NCI-H345 treated with DMSO at 0.1 percent for 48 hours (cell line): Measurements from ENCODE around the gene CHRNA7.

Experiments used
- DNase-seq: peaks from one replicate; lab custom pipeline; 2025; ENCODE audit not compliant: unreplicated experiment; lab: John Stamatoyannopoulos, UW

The CHRNA7 gene

DNA sequence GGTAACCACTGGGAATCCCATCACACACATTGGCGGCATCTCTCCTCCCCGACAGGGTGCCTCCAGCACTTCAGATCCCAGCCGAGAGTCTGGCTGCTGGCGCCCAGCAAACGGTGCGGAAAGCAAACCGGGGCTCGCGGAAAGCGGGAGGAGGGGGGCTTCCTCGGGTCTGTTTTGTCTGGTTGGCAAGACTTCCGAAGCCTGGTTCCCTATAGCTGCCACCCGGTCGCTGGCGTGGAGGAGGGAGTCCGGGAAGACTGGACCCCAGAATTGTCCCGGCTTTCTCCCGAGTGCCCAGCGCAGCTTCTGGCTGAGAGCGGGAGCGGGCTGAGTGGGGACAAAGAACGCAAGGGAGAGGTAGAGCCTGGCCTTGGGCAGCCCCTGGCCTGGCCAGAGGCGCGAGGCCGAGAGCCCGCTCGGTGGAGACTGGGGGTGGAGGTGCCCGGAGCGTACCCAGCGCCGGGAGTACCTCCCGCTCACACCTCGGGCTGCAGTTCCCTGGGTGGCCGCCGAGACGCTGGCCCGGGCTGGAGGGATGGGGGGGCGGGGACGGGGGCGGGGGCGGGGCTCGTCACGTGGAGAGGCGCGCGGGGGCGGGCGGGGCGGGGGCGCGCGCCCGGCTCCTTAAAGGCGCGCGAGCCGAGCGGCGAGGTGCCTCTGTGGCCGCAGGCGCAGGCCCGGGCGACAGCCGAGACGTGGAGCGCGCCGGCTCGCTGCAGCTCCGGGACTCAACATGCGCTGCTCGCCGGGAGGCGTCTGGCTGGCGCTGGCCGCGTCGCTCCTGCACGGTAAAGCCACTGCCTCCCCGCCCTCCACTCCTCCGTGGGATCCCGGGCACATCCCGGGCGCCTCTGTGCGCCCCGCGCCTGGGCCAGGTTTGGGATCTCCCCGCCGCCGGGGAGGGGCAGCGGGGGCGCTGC lies at the start of gene CHRNA7:
TSS of gene CHRNA7 (plus strand) at position 654 of the 920 bp plus-strand sequence. CDS start at position 734, 80 bp downstream.
- DNase-seq, result no peak

DNA sequence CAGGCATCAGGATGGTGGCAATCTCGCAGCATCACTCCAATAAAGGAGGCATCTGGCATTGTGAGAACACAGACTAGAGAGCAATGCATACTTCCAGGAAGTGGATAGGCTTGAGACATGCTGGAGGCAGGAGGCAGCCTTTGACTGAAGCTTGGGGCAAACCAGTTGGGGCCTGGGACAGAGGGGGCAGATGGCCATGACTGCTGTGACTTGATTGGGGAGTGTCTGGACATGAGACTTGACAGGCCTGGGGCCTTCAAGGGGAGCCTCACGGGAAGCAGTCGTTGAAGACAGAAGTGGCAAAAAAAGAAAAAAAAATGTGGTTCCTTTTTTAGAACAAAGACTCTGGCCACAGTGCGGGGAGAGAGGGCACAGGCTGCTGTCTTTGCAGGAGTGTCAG lies 44.7 kb upstream of the CHRNA7 start:
- DNase-seq, result no peak

DNA sequence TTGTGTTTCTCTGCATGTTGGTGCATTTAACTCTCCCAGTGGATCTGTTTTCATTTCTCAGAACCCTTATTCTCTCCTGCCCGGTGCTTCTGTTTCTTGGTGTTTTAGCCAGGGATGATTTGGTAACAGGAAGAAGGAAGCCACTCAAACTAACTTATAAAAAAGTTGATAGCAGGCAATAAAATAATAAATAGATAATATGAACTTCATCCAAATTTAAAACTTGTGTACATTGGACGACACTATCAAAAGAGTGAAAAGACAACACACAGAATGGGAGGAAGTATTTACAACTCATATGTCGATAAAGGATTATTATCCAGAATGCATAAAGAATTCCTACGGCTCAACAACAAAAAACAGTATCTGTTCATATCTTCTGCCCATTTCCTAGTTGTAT lies 37.3 kb upstream of the CHRNA7 start:
- no peak for DNase-seq

DNA sequence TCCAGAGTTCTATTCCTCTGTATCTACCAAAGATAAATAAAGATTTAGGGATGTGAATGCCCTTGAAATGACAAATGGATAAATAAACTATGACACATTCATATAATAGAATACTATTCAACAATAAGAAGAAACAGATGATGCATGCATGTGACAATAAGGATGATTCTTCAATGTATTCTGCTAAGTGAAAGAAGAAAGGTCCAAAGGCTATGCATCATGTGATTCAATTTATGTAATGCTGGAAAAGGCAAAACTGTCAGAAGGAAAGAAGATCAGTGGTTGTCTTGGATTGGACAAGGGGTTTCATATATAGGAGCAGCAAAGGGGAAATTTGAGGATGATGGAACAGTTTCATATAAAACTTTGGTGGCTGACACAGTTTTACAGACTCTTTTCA lies 32.6 kb upstream of the CHRNA7 start:
- no peak for DNase-seq

DNA sequence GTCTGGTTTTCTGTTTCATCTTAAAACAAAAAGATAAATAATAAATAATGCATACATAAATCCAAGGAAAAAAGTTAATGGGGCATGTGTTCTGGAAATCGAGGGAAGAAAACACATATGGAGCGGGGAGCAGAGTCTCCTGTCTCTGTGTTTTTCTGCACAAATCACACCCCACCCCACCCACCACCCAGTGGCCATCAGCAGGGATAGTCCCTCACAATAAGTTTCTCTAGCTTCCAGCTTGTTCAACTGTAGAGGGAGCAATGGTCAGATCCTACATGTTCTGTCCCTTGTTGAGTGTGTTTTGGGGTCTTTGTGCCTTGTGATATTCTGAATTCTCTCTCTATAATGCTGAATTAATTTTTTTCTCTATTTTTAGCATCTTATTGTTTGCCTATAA lies 26.8 kb upstream of the CHRNA7 start:
- DNase-seq, result no peak

DNA sequence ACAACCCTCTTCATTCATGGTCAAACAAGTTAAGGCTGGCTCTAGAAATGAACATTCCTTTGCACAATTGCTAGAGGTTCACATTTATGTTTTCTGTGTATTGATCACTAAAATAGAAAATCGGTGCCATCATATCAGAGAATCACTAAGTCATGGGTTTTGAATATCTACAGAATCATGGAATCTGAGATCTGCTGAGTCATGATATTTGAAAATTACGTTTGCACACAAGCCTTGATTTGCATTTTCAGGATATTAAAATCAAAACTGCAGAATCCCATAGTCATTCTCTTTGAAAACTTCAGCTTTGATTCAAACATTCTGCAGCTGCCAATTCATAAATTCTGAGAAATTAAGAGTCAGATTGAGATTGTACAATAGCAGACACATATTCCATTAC lies 26.1 kb upstream of the CHRNA7 start:
- DNase-seq, result no peak

DNA sequence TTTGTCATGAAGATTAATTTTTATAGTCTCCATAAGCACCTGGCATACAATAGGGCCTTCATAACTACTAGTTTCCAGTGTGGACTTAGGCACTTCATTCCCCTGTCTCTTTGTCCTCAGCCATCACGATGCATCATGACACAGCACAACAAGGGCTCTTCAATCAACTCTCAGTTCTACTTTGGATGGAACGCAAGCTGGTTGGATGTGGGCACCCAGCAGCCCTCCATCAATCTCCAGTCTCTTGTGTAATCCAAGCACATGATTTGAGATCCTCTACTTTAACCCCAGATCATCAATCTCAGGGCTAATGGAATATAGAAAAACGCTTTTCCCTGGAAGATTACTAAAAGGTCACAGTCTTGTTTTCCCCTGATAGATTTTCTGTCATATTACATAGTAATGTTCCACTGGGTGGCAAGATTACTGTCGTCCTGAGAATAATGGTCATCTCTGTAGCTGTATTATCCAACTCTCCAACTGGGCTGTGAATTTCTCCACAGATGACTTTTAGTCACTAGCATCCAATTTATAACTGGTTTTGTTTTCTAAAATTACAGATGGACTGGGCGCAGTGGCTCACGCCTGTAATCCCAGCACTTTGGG lies 22.9 kb upstream of the CHRNA7 start:
- peak; percentile 36 for DNase-seq

DNA sequence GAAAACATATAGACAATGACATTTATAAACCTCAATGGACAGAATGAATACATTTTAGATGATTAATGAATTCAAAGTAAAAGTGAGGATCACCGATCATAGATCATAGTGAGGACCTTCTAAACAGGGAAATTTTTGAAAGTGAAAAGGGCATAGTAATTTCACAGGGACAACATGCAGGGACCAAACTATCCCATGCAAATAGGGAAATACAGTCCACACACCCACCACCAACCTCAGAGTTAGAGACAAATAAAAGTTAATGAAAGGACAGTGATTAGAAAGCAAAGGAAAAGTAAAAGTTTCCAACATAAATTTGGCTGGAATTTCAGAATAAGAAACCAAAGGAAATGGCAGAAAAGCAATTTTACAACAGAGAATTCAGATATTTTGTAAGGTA lies 15.4 kb upstream of the CHRNA7 start:
- no peak for DNase-seq

DNA sequence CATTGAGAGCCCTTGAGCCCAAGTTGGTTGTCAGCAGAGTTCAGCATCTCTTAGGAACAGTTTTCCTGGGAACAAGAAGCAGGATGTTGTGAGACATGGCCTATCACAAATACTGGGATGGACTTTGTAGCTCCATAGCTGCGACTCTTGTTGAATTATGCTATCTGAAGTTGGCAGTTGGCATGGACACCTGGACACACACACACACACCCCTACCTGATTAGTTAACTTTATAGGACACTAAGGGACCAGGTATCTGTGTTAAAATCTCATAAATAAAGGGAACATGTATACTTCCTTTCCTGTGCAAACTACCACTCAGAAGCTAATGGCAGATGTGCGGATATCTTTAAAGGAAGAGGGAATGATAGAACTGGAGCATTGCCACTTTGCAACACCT lies 10.2 kb upstream of the CHRNA7 start:
- DNase-seq, result no peak

DNA sequence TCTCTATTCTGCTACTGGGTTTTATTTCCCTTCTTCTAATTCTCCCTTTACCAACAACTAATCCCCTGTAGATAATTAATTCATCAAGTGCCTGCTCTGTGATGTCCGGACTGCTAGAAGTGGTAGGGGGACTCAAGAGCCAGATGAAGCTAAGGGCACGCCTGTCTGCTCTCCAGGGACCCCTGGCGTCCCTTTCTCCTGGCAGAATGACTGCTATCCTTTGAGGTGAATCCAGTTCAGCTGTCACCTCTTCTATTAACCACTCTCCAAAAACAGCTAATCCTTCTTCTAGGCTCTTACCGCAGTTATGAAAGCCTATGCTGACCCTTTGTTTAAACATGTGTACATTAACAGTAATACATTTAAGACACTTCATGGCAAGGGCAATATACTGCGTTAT lies 1.4 kb upstream of the CHRNA7 start:
- DNase-seq, result no peak

DNA sequence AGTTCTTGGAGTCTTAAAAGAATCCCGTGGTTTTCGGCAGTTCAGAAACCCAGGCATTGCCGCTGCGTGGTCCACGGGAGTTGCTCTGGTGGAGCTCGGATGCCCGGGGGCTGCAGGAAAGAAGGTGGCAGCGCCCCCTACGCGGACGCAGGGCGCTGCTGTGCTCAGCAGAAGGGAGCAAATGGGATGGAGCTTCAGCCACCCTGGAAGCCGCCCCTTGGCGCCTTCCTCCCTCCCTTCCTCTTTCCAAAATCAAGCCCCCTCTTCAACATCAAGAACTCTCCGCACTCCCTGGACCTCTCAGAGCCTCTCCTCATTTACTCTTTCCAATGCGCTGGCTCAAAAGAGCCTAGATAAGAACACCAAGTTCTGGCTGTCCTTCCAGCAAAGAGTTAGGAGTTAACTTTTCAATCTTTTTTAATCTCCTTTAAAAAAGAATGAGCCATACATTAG lies 880 bp upstream of the CHRNA7 start:
- DNase-seq, result no peak

DNA sequence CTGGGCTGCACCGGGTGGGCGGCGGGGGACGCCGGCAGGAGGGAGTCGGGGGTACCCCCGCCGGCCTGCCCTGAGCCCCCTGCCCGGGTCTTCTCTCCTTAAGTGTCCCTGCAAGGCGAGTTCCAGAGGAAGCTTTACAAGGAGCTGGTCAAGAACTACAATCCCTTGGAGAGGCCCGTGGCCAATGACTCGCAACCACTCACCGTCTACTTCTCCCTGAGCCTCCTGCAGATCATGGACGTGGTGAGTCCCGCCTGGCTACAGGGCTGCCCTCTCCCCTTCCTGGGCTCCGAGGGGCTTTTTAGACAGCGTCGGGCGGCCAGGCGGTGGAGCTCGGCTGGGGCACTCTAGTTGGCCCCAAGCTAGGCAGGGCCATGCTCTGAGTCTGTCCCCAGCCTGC lies 480 bp downstream of the CHRNA7 start:
- DNase-seq, result no peak

DNA sequence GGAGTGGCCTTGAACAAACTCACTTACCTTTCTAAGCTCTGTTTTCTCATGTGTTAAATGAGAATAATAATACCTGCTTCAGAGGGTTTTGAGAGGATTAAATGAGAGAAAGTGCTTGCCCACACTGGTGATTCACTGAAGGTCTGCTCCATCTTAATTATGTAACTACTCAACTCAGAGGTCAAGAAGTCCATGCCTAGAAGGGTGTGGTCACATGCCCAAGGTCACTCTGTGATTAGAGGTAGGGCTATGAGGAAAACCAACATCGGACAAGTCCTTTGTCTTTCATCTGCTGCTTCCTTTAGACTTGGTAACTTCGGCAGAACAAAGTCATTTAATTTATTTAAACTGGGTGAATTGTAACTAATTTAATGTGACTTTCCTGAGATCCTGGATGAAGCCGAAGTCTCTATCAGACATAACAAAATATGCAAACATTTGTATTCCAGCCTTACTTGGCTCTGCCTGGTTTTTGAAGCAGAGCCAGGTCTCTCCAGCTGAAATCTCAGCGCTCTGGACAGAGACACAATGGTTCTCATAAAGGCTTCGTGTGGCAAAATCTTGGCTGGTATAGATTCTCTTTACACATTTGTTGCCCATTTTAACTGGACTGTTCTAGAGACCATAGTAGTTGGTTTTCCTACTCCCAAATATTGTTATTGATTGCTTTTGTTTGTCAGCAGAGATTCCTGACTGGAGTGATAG lies 3.0 kb downstream of the CHRNA7 start:
- no peak for DNase-seq

DNA sequence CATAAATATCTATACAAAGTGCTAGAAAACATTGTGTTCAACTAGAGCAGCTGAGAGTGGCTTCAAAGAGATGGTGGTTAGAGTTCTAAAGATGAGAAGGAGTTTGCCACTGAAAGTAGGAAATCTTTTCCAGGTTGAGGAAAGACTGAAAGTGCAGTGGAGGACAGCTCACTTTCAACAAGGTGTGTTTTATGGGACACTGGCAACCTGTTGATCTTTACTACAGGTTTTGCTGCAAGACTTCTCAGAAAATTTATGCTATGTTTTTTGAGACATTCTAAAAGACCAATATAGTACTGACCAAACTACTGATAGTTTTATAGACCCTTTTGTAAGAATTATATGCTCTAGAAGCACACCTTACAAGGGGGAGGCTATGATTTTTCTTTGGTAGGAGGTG lies 3.8 kb downstream of the CHRNA7 start:
- DNase-seq, result no peak

DNA sequence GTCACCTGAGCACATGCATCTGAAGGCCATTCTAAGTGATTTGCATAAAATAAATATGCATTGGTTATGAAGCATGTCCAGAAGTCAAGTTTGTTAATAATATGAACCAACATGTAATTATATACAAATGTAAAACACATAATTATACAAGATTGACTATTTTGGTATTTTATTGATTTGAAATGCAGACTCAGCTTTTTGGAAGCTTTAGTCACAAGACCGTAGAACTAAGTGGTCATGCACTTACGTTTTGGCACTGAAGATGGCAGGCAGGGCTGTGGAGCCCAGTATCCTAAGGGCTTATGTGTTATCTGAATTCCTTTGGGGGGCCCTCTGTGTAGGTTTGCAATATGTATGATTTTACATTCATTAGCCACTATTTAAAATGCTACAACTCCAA lies 5.0 kb downstream of the CHRNA7 start:
- no peak for DNase-seq

DNA sequence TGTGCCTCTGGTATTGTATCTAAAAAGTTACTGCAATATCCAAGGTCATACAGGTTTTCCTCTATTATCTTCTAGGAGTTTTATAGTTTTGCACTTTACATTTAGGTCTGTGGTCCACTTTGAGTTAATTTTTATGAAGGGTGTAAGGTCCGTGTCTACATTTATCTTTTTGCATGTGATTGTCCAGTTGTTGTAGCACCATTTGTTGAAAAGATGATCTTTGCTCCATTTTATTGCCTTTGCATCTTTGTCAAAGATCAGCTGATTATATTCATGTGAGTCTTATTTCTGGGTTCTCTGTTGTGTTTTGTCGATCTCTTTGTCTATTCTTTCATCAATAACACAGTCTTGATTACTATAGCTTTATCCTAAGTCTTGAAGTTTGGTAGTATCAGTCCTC lies 6.7 kb downstream of the CHRNA7 start:
- DNase-seq, result no peak

DNA sequence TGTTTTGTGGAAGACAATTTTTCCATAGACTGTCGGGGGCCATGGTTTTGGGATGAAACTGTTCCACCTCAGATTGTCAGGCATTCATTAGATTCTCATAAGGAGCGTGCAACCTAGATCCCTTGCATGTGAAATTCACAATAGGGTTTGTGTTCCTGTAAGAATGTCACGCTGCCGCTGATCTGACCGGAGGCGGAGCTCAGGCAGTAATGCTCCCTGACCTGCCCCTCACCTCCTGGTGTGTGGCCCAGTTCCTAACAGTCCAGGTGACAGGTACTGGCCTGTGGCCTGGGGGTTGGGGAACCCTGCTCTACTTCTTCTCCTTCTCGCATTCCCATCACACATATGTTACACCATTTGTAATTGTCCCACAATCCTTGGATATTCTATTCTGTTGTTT lies 11.0 kb downstream of the CHRNA7 start:
- no peak for DNase-seq

DNA sequence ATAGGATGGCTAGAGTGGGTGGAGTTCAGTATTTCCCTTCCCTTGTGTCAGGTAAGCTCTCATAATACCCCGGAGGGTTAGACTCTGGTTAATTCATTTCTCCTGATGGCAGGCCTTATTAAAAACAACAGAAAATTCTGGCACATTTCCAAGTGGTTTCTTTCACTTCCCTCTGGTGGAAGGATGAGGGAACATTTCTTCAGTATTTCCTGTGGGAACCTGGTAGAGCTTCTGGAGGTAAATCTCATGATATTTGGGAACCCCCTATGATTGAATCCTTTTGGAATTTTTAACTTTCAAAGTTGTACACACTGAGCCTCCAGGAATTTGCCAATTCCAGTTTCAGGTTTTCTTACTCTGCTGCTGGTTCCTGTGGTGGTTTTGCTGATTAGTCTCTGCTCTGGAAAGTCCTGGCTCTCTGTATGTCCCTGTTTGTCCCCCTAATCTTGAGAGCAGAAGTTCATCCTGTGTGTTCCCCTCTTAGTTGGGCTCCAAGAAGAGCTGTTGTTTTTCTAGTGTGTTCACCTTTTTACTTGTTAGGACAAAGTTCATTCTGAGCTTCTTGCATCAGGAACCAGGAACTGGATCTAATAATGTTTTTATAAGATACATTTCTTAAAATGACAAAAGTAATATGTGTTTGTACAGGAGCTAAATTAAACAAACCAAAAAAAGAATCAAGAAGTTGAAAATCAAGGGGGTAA lies 12.1 kb downstream of the CHRNA7 start:
- DNase-seq, result no peak

DNA sequence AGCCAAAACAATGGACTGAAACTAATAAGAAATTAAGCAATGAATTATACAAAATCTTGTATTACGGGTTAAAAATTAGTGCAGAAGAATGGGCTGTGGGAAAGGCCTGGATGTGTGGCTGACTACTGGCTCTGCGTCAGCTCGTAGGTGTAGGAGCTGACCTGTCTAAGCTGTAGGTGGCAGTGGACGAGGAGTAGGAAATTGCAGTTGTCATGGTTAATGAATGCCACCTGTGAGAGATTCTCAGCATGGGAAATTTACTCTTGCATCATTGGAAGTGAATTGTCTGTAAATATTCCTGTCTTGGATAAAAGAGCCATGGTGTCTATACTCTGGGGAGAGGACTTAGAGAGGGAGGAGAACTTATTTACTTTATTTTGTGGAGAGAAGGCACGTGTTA lies 23.4 kb downstream of the CHRNA7 start:
- peak; percentile 24 for DNase-seq

DNA sequence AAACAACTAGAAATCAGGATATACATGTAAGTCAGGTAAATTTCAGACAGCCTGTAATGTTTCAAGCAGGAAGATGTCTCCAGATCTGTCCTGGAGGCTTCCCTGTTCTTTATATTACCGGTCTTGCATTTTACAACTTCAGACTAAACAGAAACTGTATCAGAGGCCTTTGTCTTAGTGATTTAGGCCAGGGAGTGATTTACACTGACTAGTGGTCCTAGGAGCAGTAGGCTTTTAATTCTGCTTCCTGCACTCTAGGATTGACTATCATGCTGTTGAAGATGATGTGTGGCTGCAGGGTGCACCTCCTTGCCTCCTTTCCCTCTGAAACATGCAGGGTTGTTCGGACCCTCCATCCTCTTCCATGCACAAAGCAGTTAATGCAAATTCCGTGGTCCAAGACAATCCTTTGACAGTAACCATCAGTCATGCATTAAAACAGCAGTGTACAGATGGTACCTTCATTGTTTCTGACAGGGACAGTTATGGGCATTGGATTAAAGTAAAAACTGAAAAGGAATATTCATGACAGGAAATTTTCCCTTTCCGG lies 27.6 kb downstream of the CHRNA7 start:
- DNase-seq, result no peak

DNA sequence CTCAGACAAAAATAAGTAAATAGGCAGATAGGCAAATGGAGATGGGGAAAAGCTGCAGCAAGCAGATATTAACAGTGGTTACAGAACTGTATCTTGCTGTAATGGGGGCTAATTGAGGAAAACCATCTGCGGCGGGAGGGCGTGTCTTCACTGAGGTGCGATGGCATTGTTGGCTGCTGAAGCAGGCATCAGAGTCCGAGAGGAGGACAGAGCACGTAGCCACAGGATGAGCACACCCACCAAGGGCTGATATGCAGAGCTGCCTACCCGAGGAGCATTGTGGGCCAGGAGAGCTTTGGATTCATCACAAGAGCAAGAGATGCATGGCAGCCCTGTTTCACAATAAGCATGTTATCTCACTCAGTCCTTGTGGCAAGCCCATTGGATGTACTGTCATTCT lies 30.4 kb downstream of the CHRNA7 start:
- DNase-seq, result no peak
